Esophagus muscularis mucosa (tissue), 4 donors: ENCODE data around the gene IDE. TPM values are rescaled to one million over a fixed set of nuclear protein-coding genes. Genes with fewer than 3 reads are reported as not detected.

ENCODE experiments used
- DNase-seq: peaks from one replicate; pipeline ENCODE4 v3.0.0-alpha.2; 2017; ENCODE audit errors: extremely low spot score
- H3K27ac ChIP-seq, 4 donors: fragments of 200-600 bp; sonication (generic); replicated peaks in 1 of 4; 1 replicate in 3 of 4; 2 replicates in 1 of 4; pipeline ENCODE4 v1.5.1; 2016 to 2019; ENCODE audit warnings: mild to moderate bottlenecking in 1 of 4
- H3K27me3 ChIP-seq, 4 donors: fragments of 200-600 bp; sonication (generic); one replicate each; pipeline versions ENCODE4 v1.5.1 to v1.6.0; 2016 to 2019
- H3K36me3 ChIP-seq, 4 donors: fragments of 200-600 bp; sonication (generic); one replicate each; pipeline ENCODE4 v1.5.1; 2016 to 2019
- H3K4me1 ChIP-seq, 4 donors: fragments of 200-600 bp; sonication (generic); one replicate each; pipeline ENCODE4 v1.5.1; 2016 to 2019
- H3K4me3 ChIP-seq, 4 donors: fragments of 200-600 bp; sonication (generic); 1 replicate in 2 of 4; 2 replicates in 2 of 4; pipeline ENCODE4 v1.5.1; 2016 to 2019; ENCODE audit warnings: mild to moderate bottlenecking in 4 of 4, moderate library complexity in 1 of 4
- H3K9me3 ChIP-seq, 4 donors: fragments of 200-600 bp; sonication (generic); 1 replicate in 3 of 4; 2 replicates in 1 of 4; pipeline ENCODE4 v1.5.1; 2016 to 2019
- CTCF ChIP-seq, 3 experiments: fragments of 200-600 bp in 2 of 3; fragments of 450-650 bp in 1 of 3; sonication (generic) in 2 of 3; IDR thresholded peaks; one replicate each; pipeline ENCODE4 v1.5.1; 2017 to 2019; ENCODE audit warnings: antibody characterized with exemption in 3 of 3, mild to moderate bottlenecking in 2 of 3, moderate library complexity in 1 of 3
- EP300 ChIP-seq: sonication (generic); formaldehyde crosslinking; IDR thresholded peaks from one replicate; pipeline ENCODE4 v1.6.1; 2017; ENCODE audit warnings: antibody characterized with exemption
- POLR2A ChIP-seq: fragments of 450-650 bp; IDR thresholded peaks from one replicate; pipeline ENCODE4 v1.6.1; 2017; ENCODE audit warnings: antibody characterized with exemption, moderate library complexity, mild to moderate bottlenecking, low read depth
- POLR2AphosphoS5 ChIP-seq, 2 donors: sonication (generic); formaldehyde crosslinking; IDR thresholded peaks; one replicate each; pipeline ENCODE4 v1.6.1; 2017; ENCODE audit warnings: antibody characterized with exemption in 2 of 2
- WGBS: methylation state at CpG from one replicate; pipeline ENCODE4 v1.1.5; 2018; 5-methylcytosine and 5-hydroxymethylcytosine counted together
- intact Hi-C: fragments of 100-400 bp; cut with DNase I; formaldehyde crosslinking; loops from one replicate; pipeline ENCODE4 v1.15.1; 2023
- total RNA-seq, 4 donors: library from RNA; depleted of rRNA; stranded (reverse); fragments of >200 nt; gene quantifications; one replicate each; pipeline versions ENCODE4 v1.1.0 to v1.2.1, GENCODE V29; 2016

IDE gene
- total RNA-seq, 4 donors from 2014 or later = 27.0 to 33.1 (median 30.7) TPM

DNA sequence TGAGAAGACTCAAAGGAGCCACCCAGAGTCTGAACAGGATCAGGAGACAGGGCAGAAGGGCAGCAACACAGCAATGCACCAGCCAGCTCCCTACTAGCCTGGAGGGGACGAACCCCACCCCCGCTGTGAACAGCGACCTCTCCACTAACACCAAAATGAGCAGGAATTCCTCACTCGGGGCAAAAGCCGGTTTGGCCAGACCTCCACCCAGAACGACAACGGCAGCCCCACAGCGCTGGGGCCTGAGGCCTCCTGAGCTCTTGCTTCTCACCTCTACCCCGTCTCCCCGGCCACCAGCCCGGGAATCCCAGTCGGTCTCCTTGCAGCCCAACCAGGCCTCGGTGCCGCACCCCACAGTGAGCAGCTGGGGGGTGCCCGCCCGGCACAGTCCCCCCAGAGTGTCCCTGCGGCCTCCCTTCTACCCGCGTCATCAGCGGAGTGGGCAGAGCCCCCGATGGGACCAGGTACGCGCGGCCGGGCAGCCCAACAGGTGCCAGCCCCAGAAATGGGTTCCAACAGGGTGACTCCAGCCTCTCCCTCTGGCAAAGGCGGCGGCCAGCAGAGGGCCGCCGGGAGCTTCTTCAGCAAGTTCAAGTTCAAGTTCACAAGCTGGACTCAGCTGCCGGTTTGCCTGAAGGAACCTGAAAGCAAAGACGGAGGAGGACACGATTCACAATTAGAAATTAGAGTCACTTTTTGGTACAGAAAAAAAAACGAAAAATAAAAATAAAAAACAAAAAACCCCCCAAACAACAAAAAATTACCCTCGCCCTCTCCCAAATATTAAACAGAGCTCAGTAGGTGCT, 153.9 kb downstream of the IDE start:
- peak overlapping the region; percentile 40 to 55 (median 44) for H3K4me3 ChIP-seq
- peaks cover 0 to 12% (median 3%) of the 10 kb centered on the region in 4 donors for H3K9me3 ChIP-seq
- DNase-seq = no peak
- H3K27ac ChIP-seq = no peak overlapping the region
- peaks cover 0 to 34% (median 2%) of the 10 kb centered on the region in 4 donors for H3K27me3 ChIP-seq
- intact Hi-C loops = no loop called here
- WGBS = 16% methylated on average over 14 of the region's 34 CpGs
- no peak for TF ChIP-seq POLR2AphosphoS5 (IDR thresholded peaks at IDR 0.05)
- no peak for TF ChIP-seq POLR2A
- TF ChIP-seq CTCF (IDR thresholded peaks at IDR 0.05) = peak; percentile 21 to 40 (median 21)
- peaks cover 0 to 15% (median 8%) of the 10 kb centered on the region in 4 donors for H3K4me1 ChIP-seq
- H3K36me3 ChIP-seq = no peaks in the 10 kb centered on the region

- TF ChIP-seq EP300 = no peak
- no peak for TF ChIP-seq POLR2AphosphoS5 (IDR thresholded peaks at IDR 0.05)
- TF ChIP-seq POLR2A = no peak
- no peak for TF ChIP-seq CTCF (IDR thresholded peaks at IDR 0.05)
- peaks cover 0 to 12% (median 3%) of the 10 kb centered on the region in 4 donors for H3K9me3 ChIP-seq
- no peaks in the 10 kb centered on the region for H3K36me3 ChIP-seq
- H3K4me1 ChIP-seq = peaks cover 0 to 15% (median 8%) of the 10 kb centered on the region in 4 donors
- H3K27ac ChIP-seq = no peak overlapping the region
- H3K4me3 ChIP-seq = no peak overlapping the region
- WGBS = 86% methylated on average over 7 of the region's 7 CpGs
- intact Hi-C loops = no loop called here
- H3K27me3 ChIP-seq = peaks cover 0 to 34% (median 2%) of the 10 kb centered on the region in 4 donors
- no peak for DNase-seq
Measured at GRCh38 chr10:92418891-92419290, 155.0 kb downstream of the IDE start.

DNA sequence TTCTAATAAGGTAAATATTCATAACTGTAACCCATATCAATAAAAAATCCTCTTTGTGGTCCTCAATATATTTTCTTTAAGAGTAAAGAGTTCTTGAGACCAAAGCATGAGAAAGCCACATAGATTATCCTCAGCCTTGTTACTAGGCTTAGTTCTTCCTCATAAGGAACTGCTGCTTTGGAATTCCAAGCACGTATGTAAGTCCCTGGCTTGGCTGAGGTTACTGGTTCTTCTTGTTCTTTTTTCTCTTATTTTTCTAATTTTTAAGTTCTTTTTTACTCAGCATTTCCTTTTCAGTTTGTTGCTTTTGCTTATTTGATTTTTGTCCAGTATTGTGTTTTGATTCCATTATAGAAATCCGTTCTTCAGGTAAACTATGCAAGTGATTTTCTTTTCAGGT, 155.7 kb downstream of the IDE start:
- Histone ChIP-seq H3K9me3 (peaks cover 0 to 12% (median 3%) of the 10 kb centered on the region in 4 donors), H3K4me1 (peaks cover 2 to 15% (median 8%) of the 10 kb centered on the region in 4 donors), H3K27ac (no peak overlapping the region), H3K36me3 (no peaks in the 10 kb centered on the region), H3K27me3 (peaks cover 0 to 34% (median 2%) of the 10 kb centered on the region in 4 donors), H3K4me3 (no peak overlapping the region)
- DNase-seq = no peak
- TF ChIP-seq POLR2AphosphoS5 (IDR thresholded peaks at IDR 0.05) (no peak), CTCF (IDR thresholded peaks at IDR 0.05) (no peak), POLR2A (no peak), EP300 (no peak)
- WGBS = 91% methylated on average over 2 of the region's 2 CpGs
- intact Hi-C loops = no loop called here

GRCh38 chr10:92413519-92413918, 160.4 kb downstream of the IDE start:
- WGBS = 84% methylated on average over 4 of the region's 4 CpGs
- DNase-seq = no peak
- TF ChIP-seq EP300 (no peak), POLR2A (no peak), CTCF (IDR thresholded peaks at IDR 0.05) (no peak), POLR2AphosphoS5 (IDR thresholded peaks at IDR 0.05) (no peak)
- H3K4me1 ChIP-seq = peaks cover 0 to 2% (median 0%) of the 10 kb centered on the region in 4 donors
- no peak overlapping the region for H3K27ac ChIP-seq
- H3K36me3 ChIP-seq = no peaks in the 10 kb centered on the region
- peaks cover 0 to 8% (median 0%) of the 10 kb centered on the region in 4 donors for H3K27me3 ChIP-seq
- no peak overlapping the region for H3K4me3 ChIP-seq
- intact Hi-C loops = no loop called here
- H3K9me3 ChIP-seq = peaks cover 0 to 8% (median 3%) of the 10 kb centered on the region in 4 donors
